Measurements from ENCODE around the gene EEIG1. TPM values are rescaled to one million over a fixed set of nuclear protein-coding genes. Genes with fewer than 3 reads are reported as not detected.
A peak's percentile ranks its signal among the peaks of the same experiment; 100 is the strongest.

Gene EEIG1
- total RNA-seq, 2 donors from 2014 or later = 72.2 to 95.9 TPM

- Histone ChIP-seq H3K9me3 (no peaks in the 10 kb centered on the region), H3K27ac (no peak overlapping the region), H3K27me3 (no peaks in the 10 kb centered on the region), H3K36me3 (no peaks in the 10 kb centered on the region), H3K4me1 (no peaks in the 10 kb centered on the region), H3K4me3 (no peak overlapping the region), H3K9ac (ENCODE audit: low read depth in 2 of 2, low read length in 2 of 2) (no peak overlapping the region)
- TF ChIP-seq CTCF (IDR thresholded peaks at IDR 0.05) = no peak
- intact Hi-C loops (cut with DNase I) = no loop called here
- DNase-seq = no peak
These were observed 34.9 kb upstream of the EEIG1 start for GRCh38 chr9:128015696-128016095.

- no peaks in the 10 kb centered on the region for H3K27me3 ChIP-seq
- no peaks in the 10 kb centered on the region for H3K4me1 ChIP-seq
- no peaks in the 10 kb centered on the region for H3K9me3 ChIP-seq
- no peak overlapping the region for H3K4me3 ChIP-seq
- intact Hi-C loops (cut with DNase I) = no loop called here
- no peaks in the 10 kb centered on the region for H3K36me3 ChIP-seq
- peak; percentile 33 for DNase-seq
- TF ChIP-seq CTCF (IDR thresholded peaks at IDR 0.05) = no peak
- H3K27ac ChIP-seq = no peak overlapping the region
- H3K9ac ChIP-seq (ENCODE audit: low read depth in 2 of 2, low read length in 2 of 2) = no peak overlapping the region
These were observed 30.5 kb upstream of the EEIG1 start for GRCh38 chr9:128011071-128011817.

GRCh38 chr9:128009639-128010038 lies 28.9 kb upstream of the EEIG1 start:
- H3K9me3 ChIP-seq = no peaks in the 10 kb centered on the region
- H3K4me3 ChIP-seq = no peak overlapping the region
- H3K27ac ChIP-seq = no peak overlapping the region
- TF ChIP-seq CTCF (IDR thresholded peaks at IDR 0.05) = no peak
- no peaks in the 10 kb centered on the region for H3K36me3 ChIP-seq
- no peak for DNase-seq
- H3K27me3 ChIP-seq = no peaks in the 10 kb centered on the region
- intact Hi-C loops (cut with DNase I) = no loop called here
- peak overlapping the region in 1 of 2 donors; percentile 3 for H3K9ac ChIP-seq (ENCODE audit: low read depth in 2 of 2, low read length in 2 of 2)
- no peaks in the 10 kb centered on the region for H3K4me1 ChIP-seq

- H3K9me3 ChIP-seq = no peaks in the 10 kb centered on the region
- intact Hi-C loops (cut with DNase I) = no loop called here
- H3K4me1 ChIP-seq = no peaks in the 10 kb centered on the region
- H3K36me3 ChIP-seq = no peaks in the 10 kb centered on the region
- no peak overlapping the region for H3K9ac ChIP-seq (ENCODE audit: low read depth in 2 of 2, low read length in 2 of 2)
- no peaks in the 10 kb centered on the region for H3K27me3 ChIP-seq
- H3K27ac ChIP-seq = peak overlapping the region; percentile 37
- no peak for DNase-seq
- H3K4me3 ChIP-seq = no peak overlapping the region
- no peak for TF ChIP-seq CTCF (IDR thresholded peaks at IDR 0.05)
These were observed 27.4 kb upstream of the EEIG1 start for GRCh38 chr9:128008171-128008570.

GRCh38 chr9:128007566-128008138 lies 26.9 kb upstream of the EEIG1 start:
- no peaks in the 10 kb centered on the region for H3K27me3 ChIP-seq
- intact Hi-C loops (cut with DNase I) = no loop called here
- no peak overlapping the region for H3K4me3 ChIP-seq
- H3K36me3 ChIP-seq = no peaks in the 10 kb centered on the region
- H3K4me1 ChIP-seq = no peaks in the 10 kb centered on the region
- peak overlapping the region in 1 of 2 donors; percentile 34 for H3K9ac ChIP-seq (ENCODE audit: low read depth in 2 of 2, low read length in 2 of 2)
- no peaks in the 10 kb centered on the region for H3K9me3 ChIP-seq
- DNase-seq = peak; percentile 67
- H3K27ac ChIP-seq = peak overlapping the region; percentile 37
- no peak for TF ChIP-seq CTCF (IDR thresholded peaks at IDR 0.05)
